HT1080 (cell line): ENCODE results near the gene ZNF511. TPM values are rescaled to one million over a fixed set of nuclear protein-coding genes. Genes with fewer than 3 reads are reported as not detected.

ENCODE experiments used
- DNase-seq: peaks from one replicate; pipeline ENCODE4 v3.0.0-alpha.2; 2015; ENCODE audit warnings: low read depth
- total RNA-seq: library from RNA; depleted of rRNA; stranded (reverse); fragments of >200 nt; shearing (Covaris generic); gene quantifications from 2 replicates; pipeline ENCODE4 v1.2.3, GENCODE V29; 2014

Gene ZNF511
- total RNA-seq, 1 experiment from 2014 or later, result 102 TPM

GRCh38 chr10:133274751-133275683 is 33.7 kb upstream of the ZNF511 start:
- DNase-seq, result no peak

GRCh38 chr10:133275684-133276092 is 33.0 kb upstream of the ZNF511 start:
- no peak for DNase-seq

GRCh38 chr10:133276100-133276434 is 32.6 kb upstream of the ZNF511 start:
- DNase-seq, result no peak

GRCh38 chr10:133276435-133277201 is 32.1 kb upstream of the ZNF511 start, which contains the start of gene ADAM8:
ADAM8 (minus strand) TSS chr10:133276868; CDS start chr10:133276817, 51 bp downstream.
- no peak for DNase-seq

- DNase-seq, result no peak
Observed at GRCh38 chr10:133277277-133277992, 31.3 kb upstream of the ZNF511 start.

GRCh38 chr10:133277993-133278576 is 30.6 kb upstream of the ZNF511 start:
- DNase-seq, result no peak

GRCh38 chr10:133278577-133279265 is 30.0 kb upstream of the ZNF511 start:
- peak; percentile 91 for DNase-seq

- no peak for DNase-seq
Observed at GRCh38 chr10:133279326-133280226, 29.1 kb upstream of the ZNF511 start.

GRCh38 chr10:133280391-133281059 is 28.2 kb upstream of the ZNF511 start:
- DNase-seq, result no peak

GRCh38 chr10:133281084-133281483 is 27.6 kb upstream of the ZNF511 start:
- DNase-seq, result no peak

- no peak for DNase-seq
Observed at GRCh38 chr10:133281628-133282372, 26.9 kb upstream of the ZNF511 start.

- DNase-seq, result no peak
Observed at GRCh38 chr10:133282846-133283390, 25.8 kb upstream of the ZNF511 start.

- DNase-seq, result no peak
Observed at GRCh38 chr10:133283931-133284330, 24.8 kb upstream of the ZNF511 start.

- no peak for DNase-seq
Observed at GRCh38 chr10:133285217-133285616, 23.5 kb upstream of the ZNF511 start.

GRCh38 chr10:133286366-133286765 is 22.3 kb upstream of the ZNF511 start:
- no peak for DNase-seq

GRCh38 chr10:133287832-133288500 is 20.7 kb upstream of the ZNF511 start:
- no peak for DNase-seq

GRCh38 chr10:133289761-133290160 is 19.0 kb upstream of the ZNF511 start:
- no peak for DNase-seq
